ENCODE measurements around the gene PPFIBP2. TPM values are rescaled to one million over a fixed set of nuclear protein-coding genes. Genes with fewer than 3 reads are reported as not detected.

PPFIBP2 gene
- polyA plus RNA-seq, 2 of the 4 experiments (the other 2 are of a cell fraction): 13.4 to 32.5 TPM

- WGBS (ENCODE audit: missing lambda C conversion rate): 57% methylated on average over 8 of the region's 8 CpGs
- TF ChIP-seq ELK1 (IDR thresholded peaks at IDR 0.05; ENCODE audit: low read depth, low read length): no peak
- TF ChIP-seq JUNB (IDR thresholded peaks at IDR 0.05): no peak
- no peaks in the 10 kb centered on the region for H3K9me3 ChIP-seq
- no peak overlapping the region for H3K27ac ChIP-seq
- H3K4me2 ChIP-seq: no peak overlapping the region
- DNase-seq (ENCODE audit: low read depth in 1 of 2, low spot score in 1 of 2): no peak
- POLR2A ChIA-PET: no interaction called here
- no peaks in the 10 kb centered on the region for H3K4me1 ChIP-seq
- no peak overlapping the region for H3K4me3 ChIP-seq
- ATAC-seq: no peak
- CTCF ChIA-PET: no interaction called here
- FAIRE-seq: no peak
Observed at GRCh38 chr11:7540830-7541555, 27.2 kb downstream of the PPFIBP2 start.

- ATAC-seq (no peak), FAIRE-seq (no peak), DNase-seq (ENCODE audit: low read depth in 1 of 2, low spot score in 1 of 2) (no peak)
- no peak overlapping the region for H3K27ac ChIP-seq
- WGBS (ENCODE audit: missing lambda C conversion rate): 59% methylated on average over 1 of the region's 1 CpG
- no peak overlapping the region for H3K4me3 ChIP-seq
- H3K4me1 ChIP-seq: no peaks in the 10 kb centered on the region
- H3K4me2 ChIP-seq: no peak overlapping the region
- ChIA-PET POLR2A (no interaction called here), CTCF (interaction anchor here (1.1 to 1.8 kb wide), 4 partner anchors 12 to 101 kb away, joined by 3 to 6 read pairs (median 5); no protein-coding TSS in a partner anchor)
- no peak for TF ChIP-seq EHMT2 (IDR thresholded peaks at IDR 0.05; ENCODE audit: low read depth)
- no peak for TF ChIP-seq MAFK (IDR thresholded peaks at IDR 0.05; ENCODE audit: partially characterized antibody)
- no peak for TF ChIP-seq RARB (CRISPR knock-in tag; IDR thresholded peaks at IDR 0.05)
- no peak for TF ChIP-seq BCL3 (IDR thresholded peaks at IDR 0.05)
- no peaks in the 10 kb centered on the region for H3K9me3 ChIP-seq
Observed at GRCh38 chr11:7543302-7543701, 29.5 kb downstream of the PPFIBP2 start.

GRCh38 chr11:7544021-7544420 lies 30.2 kb downstream of the PPFIBP2 start:
- CTCF ChIA-PET: interaction anchor here (1.1 to 1.8 kb wide), 2 partner anchors 13 to 28 kb away, joined by 4 to 6 read pairs; no protein-coding TSS in a partner anchor
- no peaks in the 10 kb centered on the region for H3K4me1 ChIP-seq
- DNase-seq (ENCODE audit: low read depth in 1 of 2, low spot score in 1 of 2): no peak
- H3K9me3 ChIP-seq: no peaks in the 10 kb centered on the region
- no peak overlapping the region for H3K27ac ChIP-seq
- POLR2A ChIA-PET: no interaction called here
- H3K4me2 ChIP-seq: no peak overlapping the region
- ATAC-seq: no peak
- no peak overlapping the region for H3K4me3 ChIP-seq
- WGBS (ENCODE audit: missing lambda C conversion rate): 73% methylated on average over 3 of the region's 3 CpGs
- TF ChIP-seq POLR2AphosphoS2 (conservative IDR thresholded peaks at IDR 0.05; ENCODE audit: low read length) (no peak), RFX5 (IDR thresholded peaks at IDR 0.05) (no peak), MAX (IDR thresholded peaks at IDR 0.05) (no peak), REST (IDR thresholded peaks at IDR 0.05) (no peak)
- FAIRE-seq: no peak

- Histone ChIP-seq H3K27ac (no peak overlapping the region), H3K4me3 (no peak overlapping the region), H3K4me1 (no peaks in the 10 kb centered on the region), H3K4me2 (no peak overlapping the region), H3K9me3 (no peaks in the 10 kb centered on the region)
- DNase-seq (ENCODE audit: low read depth in 1 of 2, low spot score in 1 of 2): no peak
- ChIA-PET POLR2A (no interaction called here), CTCF (interaction anchor here (0.6 to 3.6 kb wide), 5 partner anchors 26 to 149 kb away, joined by 3 to 12 read pairs (median 3); no protein-coding TSS in a partner anchor)
- WGBS (ENCODE audit: missing lambda C conversion rate): 69% methylated on average over 4 of the region's 4 CpGs
- no peak for ATAC-seq
- FAIRE-seq: no peak
- TF ChIP-seq CBX8 (IDR thresholded peaks at IDR 0.05) (no peak), E2F6 (IDR thresholded peaks at IDR 0.05; ENCODE audit: borderline replicate concordance, low read depth) (no peak), FOSB (CRISPR knock-in tag; IDR thresholded peaks at IDR 0.05) (no peak), ZC3H11A (IDR thresholded peaks at IDR 0.05) (no peak), KDM5A (IDR thresholded peaks at IDR 0.05) (no peak), RAD21 (conservative IDR thresholded peaks at IDR 0.05 in 1 of 2, IDR thresholded peaks at IDR 0.05 in 1 of 2) (no peak), MAZ (IDR thresholded peaks at IDR 0.05; ENCODE audit: borderline replicate concordance, low read depth, low read length) (no peak), NPAS2 (CRISPR knock-in tag; IDR thresholded peaks at IDR 0.05; ENCODE audit: borderline replicate concordance) (no peak), ZSCAN20 (CRISPR knock-in tag; IDR thresholded peaks at IDR 0.05) (no peak), ESRRA (IDR thresholded peaks at IDR 0.05; ENCODE audit: borderline replicate concordance, low read length) (no peak), CEBPB (IDR thresholded peaks at IDR 0.05) (no peak), USF2 (IDR thresholded peaks at IDR 0.05) (no peak), ZNF302 (CRISPR knock-in tag; IDR thresholded peaks at IDR 0.05) (no peak)
Observed at GRCh38 chr11:7545611-7546010, 31.8 kb downstream of the PPFIBP2 start.

All from A549 (cell line).